ENCODE measurements around the gene ALKBH4. TPM values are rescaled to one million over a fixed set of nuclear protein-coding genes. Genes with fewer than 3 reads are reported as not detected.
"Not testable (repeated sequence)": the region's sequence is repeated elsewhere in the genome, so short reads cannot be mapped to it uniquely, and the experiment has no call there.

The ALKBH4 gene
- total and polyA plus RNA-seq, 10 of the 15 experiments (the other 5 are each of a cell fraction or from before 2014, with no cell fraction given): 4.1 to 16.9 (median 11.3) TPM

DNA sequence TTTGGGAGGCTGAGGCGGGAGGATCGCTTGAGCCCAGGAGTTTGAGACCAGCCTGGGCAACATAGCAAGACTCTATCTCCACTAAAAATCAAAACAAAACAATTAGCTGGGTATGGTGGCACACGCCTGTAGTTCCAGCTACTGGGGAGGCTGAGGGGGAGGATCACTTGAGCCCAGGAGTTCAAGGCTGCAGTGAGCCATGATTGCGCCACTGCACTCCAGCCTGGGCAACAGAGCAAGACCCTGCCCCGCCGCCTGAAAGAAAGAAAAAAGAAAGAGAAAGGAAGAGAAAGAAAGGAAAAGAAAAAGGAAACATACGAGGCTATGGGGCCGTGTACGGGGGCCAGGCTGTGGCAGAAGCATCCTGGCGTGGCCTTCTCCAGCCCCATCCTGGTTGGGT, 9.7 kb downstream of the ALKBH4 start:
- H3K9ac ChIP-seq (ENCODE audit: control insufficient read depth, insufficient read depth, low read length); H3K9me3 ChIP-seq (replicated peaks; ENCODE audit: control insufficient read depth, insufficient read depth, low read length); FAIRE-seq; BruUV-seq (replicated peaks); H3K4me2 ChIP-seq (ENCODE audit: control insufficient read depth, insufficient read depth); SMC1A ChIA-PET (ENCODE audit: uncharacterized antibody, unreplicated experiment); H3K27me3 ChIP-seq (replicated peaks in 1 of 2; ENCODE audit: control insufficient read depth in 2 of 2, insufficient read depth in 2 of 2, low read length in 1 of 2); DNase-seq (ENCODE audit: low read depth, low spot score); ATAC-seq; H3K27ac ChIP-seq (ENCODE audit: control insufficient read depth, insufficient read depth); H3K4me1 ChIP-seq (ENCODE audit: control insufficient read depth, insufficient read depth, low read length); RAD21 ChIA-PET (ENCODE audit: unreplicated experiment); intact Hi-C loops (cut with micrococcal nuclease; ENCODE audit: unreplicated experiment); H3K4me3 ChIP-seq; H4K20me1 ChIP-seq (ENCODE audit: control insufficient read depth, insufficient read depth); H2AFZ ChIP-seq (ENCODE audit: control insufficient read depth, low read depth, low read length); H3K79me2 ChIP-seq (ENCODE audit: control insufficient read depth, insufficient read depth, low read length): not testable (repeated sequence)
- CTCF ChIA-PET: interaction anchor here (1.5 to 3.2 kb wide), 3 partner anchors 11 to 51 kb away, joined by 3 to 14 read pairs (median 3); no protein-coding TSS in a partner anchor
- in situ Hi-C loops (cut with MboI): loop anchor here (5.0 to 10.0 kb wide), 2 partner anchors 50 to 168 kb away; partner anchors contain the start of gene SH2B2
- H3K36me3 ChIP-seq (ENCODE audit: control insufficient read depth in 2 of 2, insufficient read depth in 2 of 2, low read length in 1 of 2): peaks cover 11% of the 10 kb centered on the region in 2 experiments
- TF ChIP-seq POLR2A (IDR thresholded peaks at IDR 0.05; ENCODE audit: low read depth, low read length): 0 out of 2 replicates have a peak, but pooled peaks have one; percentile 4
- POLR2A ChIA-PET: interaction anchor here (1.0 kb wide), 1 partner anchor 13 kb away, joined by 3 read pairs; no protein-coding TSS in a partner anchor
- WGBS (ENCODE audit: insufficient coverage, insufficient replicate concordance, low lambda C conversion rate, missing lambda C conversion rate): 83% methylated on average over 10 of the region's 10 CpGs

DNA sequence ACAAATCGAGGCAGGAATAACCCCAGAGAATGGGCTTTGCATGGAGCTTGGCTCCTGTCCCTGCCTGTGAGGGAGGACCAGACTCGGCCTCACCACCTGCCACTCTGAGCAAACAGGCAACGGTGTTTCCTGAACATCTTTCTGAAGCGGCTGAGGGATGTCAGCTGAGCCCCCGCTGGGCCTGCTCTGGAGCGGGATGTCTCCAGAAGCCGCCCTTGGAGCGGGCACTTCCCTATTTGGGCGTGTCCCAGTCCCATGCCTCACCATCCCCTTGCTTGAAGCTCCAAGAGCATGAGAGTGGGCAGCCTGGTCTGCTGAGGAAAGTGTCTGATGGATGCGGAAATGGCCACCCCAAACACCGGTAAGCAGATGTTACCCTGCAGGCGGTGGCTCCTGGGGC, 10.2 kb downstream of the ALKBH4 start:
- H3K27me3 ChIP-seq (replicated peaks in 1 of 2; ENCODE audit: control insufficient read depth in 2 of 2, insufficient read depth in 2 of 2, low read length in 1 of 2): no peaks in the 10 kb centered on the region
- no peak overlapping the region for H3K9ac ChIP-seq (ENCODE audit: control insufficient read depth, insufficient read depth, low read length)
- ChIA-PET CTCF (interaction anchor here (1.6 to 3.2 kb wide), 2 partner anchors 42 to 50 kb away, joined by 3 to 14 read pairs; no protein-coding TSS in a partner anchor), POLR2A (interaction anchor here (1.0 kb wide), 1 partner anchor 13 kb away, joined by 3 read pairs; no protein-coding TSS in a partner anchor), SMC1A (ENCODE audit: uncharacterized antibody, unreplicated experiment) (interaction anchor here (1.3 kb wide), 1 partner anchor 50 kb away, joined by 4 read pairs; no protein-coding TSS in a partner anchor), RAD21 (ENCODE audit: unreplicated experiment) (no interaction called here)
- WGBS (ENCODE audit: insufficient coverage, insufficient replicate concordance, low lambda C conversion rate, missing lambda C conversion rate): 85% methylated on average over 12 of the region's 12 CpGs
- no peak overlapping the region for H3K4me2 ChIP-seq (ENCODE audit: control insufficient read depth, insufficient read depth)
- no peak overlapping the region for H2AFZ ChIP-seq (ENCODE audit: control insufficient read depth, low read depth, low read length)
- no peak for ATAC-seq
- H3K9me3 ChIP-seq (replicated peaks; ENCODE audit: control insufficient read depth, insufficient read depth, low read length): no peaks in the 10 kb centered on the region
- no peak overlapping the region for H3K4me3 ChIP-seq
- DNase-seq (ENCODE audit: low read depth, low spot score): no peak
- no peaks in the 10 kb centered on the region for H4K20me1 ChIP-seq (ENCODE audit: control insufficient read depth, insufficient read depth)
- H3K4me1 ChIP-seq (ENCODE audit: control insufficient read depth, insufficient read depth, low read length): no peaks in the 10 kb centered on the region
- no peaks in the 10 kb centered on the region for H3K79me2 ChIP-seq (ENCODE audit: control insufficient read depth, insufficient read depth, low read length)
- peaks cover 9 to 10% of the 10 kb centered on the region in 2 experiments for H3K36me3 ChIP-seq (ENCODE audit: control insufficient read depth in 2 of 2, insufficient read depth in 2 of 2, low read length in 1 of 2)
- TF ChIP-seq BCL11A (IDR thresholded peaks at IDR 0.05; ENCODE audit: low read depth, low read length): no peak
- no peak for TF ChIP-seq HCFC1 (IDR thresholded peaks at IDR 0.05; ENCODE audit: low read length)
- no peak for TF ChIP-seq ZBED1 (IDR thresholded peaks at IDR 0.05; ENCODE audit: borderline replicate concordance)
- no peak for TF ChIP-seq TARDBP (IDR thresholded peaks at IDR 0.05; ENCODE audit: borderline replicate concordance)
- TF ChIP-seq FOS (IDR thresholded peaks at IDR 0.05; ENCODE audit: borderline replicate concordance, extremely low read depth, insufficient read length): no peak
- TF ChIP-seq, protein P1, sequence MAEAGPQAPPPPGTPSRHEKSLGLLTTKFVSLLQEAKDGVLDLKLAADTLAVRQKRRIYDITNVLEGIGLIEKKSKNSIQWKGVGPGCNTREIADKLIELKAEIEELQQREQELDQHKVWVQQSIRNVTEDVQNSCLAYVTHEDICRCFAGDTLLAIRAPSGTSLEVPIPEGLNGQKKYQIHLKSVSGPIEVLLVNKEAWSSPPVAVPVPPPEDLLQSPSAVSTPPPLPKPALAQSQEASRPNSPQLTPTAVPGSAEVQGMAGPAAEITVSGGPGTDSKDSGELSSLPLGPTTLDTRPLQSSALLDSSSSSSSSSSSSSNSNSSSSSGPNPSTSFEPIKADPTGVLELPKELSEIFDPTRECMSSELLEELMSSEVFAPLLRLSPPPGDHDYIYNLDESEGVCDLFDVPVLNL (IDR thresholded peaks at IDR 0.05; ENCODE audit: low read depth, low read length): no peak
- BruUV-seq (replicated peaks): no TSS peak
- FAIRE-seq: no peak
- intact Hi-C loops (cut with micrococcal nuclease; ENCODE audit: unreplicated experiment) (no loop called here), in situ Hi-C loops (cut with MboI) (loop anchor here (5.0 to 10.0 kb wide), 2 partner anchors 50 to 167 kb away; partner anchors contain the start of gene SH2B2)
- no peak overlapping the region for H3K27ac ChIP-seq (ENCODE audit: control insufficient read depth, insufficient read depth)

Data from GM12878 (cell line).